HCT116 (cell line): ENCODE data around the gene OSTF1. TPM values are rescaled to one million over a fixed set of nuclear protein-coding genes. Genes with fewer than 3 reads are reported as not detected.

Experiments used
- ATAC-seq: fragments of 200-7000 bp; cut with Tn5 transposase; 2 replicates; pipeline ENCODE4 v1.9.1; 2020; ENCODE audit warnings: mild to moderate bottlenecking, moderate library complexity
- BruUV-seq: library from RNA; stranded (reverse); fragments of 400-500 nt; replicated peaks from 2 replicates; lab custom pipeline; 2021; lab: Mats Ljungman, UMichigan
- CTCF ChIA-PET: fragments of 300-600 bp; sonication (Branson Sonifier 250); formaldehyde crosslinking; loops from one replicate; lab custom pipeline; 2021; ENCODE audit warnings: antibody characterized with exemption; lab: Charles Lee
- POLR2A ChIA-PET: fragments of 300-600, 350-600 bp; sonication (Branson Sonifier 250); formaldehyde crosslinking; loops from one replicate; lab custom pipeline; 2021; ENCODE audit warnings: antibody characterized with exemption; lab: Charles Lee
- RAD21 ChIA-PET, 2 experiments: fragments of 300-600 bp; sonication (Branson Sonifier 250); formaldehyde crosslinking; loops; one replicate each; lab custom pipeline; 2023; ENCODE audit warnings: low total read pairs in 2 of 2; ENCODE audit not compliant: uncharacterized antibody in 2 of 2, unreplicated experiment in 2 of 2, low non-redundant PET in 1 of 2; lab: Charles Lee
- DNase-seq: peaks from one replicate; pipeline ENCODE4 v3.0.0-alpha.2; 2010; ENCODE audit warnings: low read depth, low spot score
- H2AFZ ChIP-seq: fragments of 200-600 bp; shearing (Covaris generic), sonication (generic); 2 replicates; pipeline ENCODE4 v1.6.1; 2017; ENCODE audit warnings: low read depth, mixed run types, mixed read lengths, antibody characterized with exemption, low read length; ENCODE audit not compliant: poor library complexity, severe bottlenecking
- H3K27ac ChIP-seq: 2 replicates; pipeline ENCODE4 v1.5.1; 2012; ENCODE audit warnings: low read depth, low read length
- H3K27me3 ChIP-seq: fragments of 200-600 bp; sonication (generic); 2 replicates; pipeline ENCODE4 v1.6.1; 2016; ENCODE audit warnings: mixed run types, low read length, mixed read lengths; ENCODE audit not compliant: insufficient read depth
- H3K36me3 ChIP-seq, 2 experiments: fragments of 200-500 bp in 1 of 2; fragments of 200-600 bp in 1 of 2; sonication (Bioruptor generic) in 1 of 2; sonication (generic) in 1 of 2; 2 replicates each; pipeline versions ENCODE4 v1.5.1 to v1.6.1; 2014 to 2016; ENCODE audit warnings: low read length in 2 of 2, inconsistent platforms in 1 of 2, mixed read lengths in 1 of 2, mixed run types in 1 of 2; ENCODE audit not compliant: insufficient read depth in 2 of 2, control insufficient read depth in 1 of 2
- H3K4me1 ChIP-seq, 2 experiments: fragments of 200-600 bp in 1 of 2; sonication (generic) in 1 of 2; 2 replicates each; pipeline versions ENCODE4 v1.5.1 to v1.6.1; 2012 to 2017; ENCODE audit warnings: low read length in 2 of 2, inconsistent platforms in 1 of 2, mild to moderate bottlenecking in 1 of 2, mixed read lengths in 1 of 2, mixed run types in 1 of 2, moderate library complexity in 1 of 2; ENCODE audit not compliant: insufficient read depth in 2 of 2, control insufficient read depth in 1 of 2
- H3K4me2 ChIP-seq: fragments of 200-600 bp; sonication (generic); 2 replicates; pipeline ENCODE4 v1.6.1; 2017; ENCODE audit warnings: mixed run types, low read length, mixed read lengths
- H3K4me3 ChIP-seq, 2 experiments: fragments of 200-600 bp in 1 of 2; sonication (generic) in 1 of 2; replicated peaks in 1 of 2; 2 replicates each; pipeline ENCODE4 v1.5.1; 2011 to 2016; ENCODE audit warnings: low read length in 2 of 2, control low read depth in 1 of 2, low read depth in 1 of 2, mild to moderate bottlenecking in 1 of 2, mixed read lengths in 1 of 2, mixed run types in 1 of 2
- H3K79me2 ChIP-seq: fragments of 200-600 bp; sonication (generic); 2 replicates; pipeline ENCODE4 v1.6.1; 2017; ENCODE audit warnings: mild to moderate bottlenecking, mixed run types, low read length, moderate library complexity, mixed read lengths; ENCODE audit not compliant: insufficient read depth
- H3K9ac ChIP-seq: fragments of 200-600 bp; sonication (generic); 2 replicates; pipeline ENCODE4 v1.6.1; 2016; ENCODE audit warnings: low read length, mixed read lengths
- H3K9me2 ChIP-seq: fragments of 200-600 bp; sonication (generic), shearing (Covaris generic); 2 replicates; pipeline ENCODE4 v1.6.1; 2017; ENCODE audit warnings: mixed run types, mild to moderate bottlenecking, moderate library complexity; ENCODE audit not compliant: insufficient read depth
- H3K9me3 ChIP-seq, 2 experiments: fragments of 200-500 bp in 1 of 2; fragments of 200-600 bp in 1 of 2; sonication (Bioruptor generic) in 1 of 2; sonication (generic) in 1 of 2; 2 replicates each; pipeline ENCODE4 v1.6.1; 2014 to 2017; ENCODE audit warnings: low read length in 2 of 2, mixed read lengths in 2 of 2, inconsistent platforms in 1 of 2, low read depth in 1 of 2, mild to moderate bottlenecking in 1 of 2, mixed run types in 1 of 2, moderate library complexity in 1 of 2; ENCODE audit not compliant: control insufficient read depth in 1 of 2, insufficient read depth in 1 of 2
- H4K20me1 ChIP-seq: fragments of 200-600 bp; sonication (generic), shearing (Covaris generic); 2 replicates; pipeline ENCODE4 v1.6.1; 2017; ENCODE audit warnings: mixed run types, mild to moderate bottlenecking, moderate library complexity; ENCODE audit not compliant: insufficient read depth
- ATF3 ChIP-seq: IDR thresholded peaks from 2 replicates; pipeline ENCODE4 v1.6.1; 2012
- CBX3 ChIP-seq: IDR thresholded peaks from 2 replicates; pipeline ENCODE4 v1.6.1; 2012; ENCODE audit warnings: low read depth
- EGR1 ChIP-seq: IDR thresholded peaks from 2 replicates; pipeline ENCODE4 v1.6.1; 2012; ENCODE audit warnings: low read depth
- ELF1 ChIP-seq: IDR thresholded peaks from 2 replicates; pipeline ENCODE4 v1.6.1; 2012; ENCODE audit warnings: low read depth, borderline replicate concordance
- EZH2phosphoT487 ChIP-seq: fragments of 200-600 bp; IDR thresholded peaks from 2 replicates; pipeline ENCODE4 v1.6.1; 2018; ENCODE audit warnings: antibody characterized with exemption, borderline replicate concordance
- FOSL1 ChIP-seq: IDR thresholded peaks from 2 replicates; pipeline ENCODE4 v1.6.1; 2012; ENCODE audit warnings: low read depth
- MAX ChIP-seq: IDR thresholded peaks from 2 replicates; pipeline ENCODE4 v1.6.1; 2012
- POLR2A ChIP-seq: IDR thresholded peaks from 2 replicates; pipeline ENCODE4 v1.7.0; 2011; ENCODE audit warnings: borderline replicate concordance; ENCODE audit not compliant: insufficient read depth, insufficient read length; ENCODE audit errors: extremely low read depth
- POLR2AphosphoS5 ChIP-seq: IDR thresholded peaks from 2 replicates; pipeline ENCODE4 v1.6.1; 2011; ENCODE audit warnings: mild to moderate bottlenecking, low read depth, low read length, moderate library complexity
- RAD21 ChIP-seq: IDR thresholded peaks from 2 replicates; pipeline ENCODE4 v1.6.1; 2012; ENCODE audit warnings: low read depth, mild to moderate bottlenecking
- SP1 ChIP-seq: IDR thresholded peaks from 2 replicates; pipeline ENCODE4 v1.6.1; 2012; ENCODE audit warnings: low read depth
- SRF ChIP-seq: IDR thresholded peaks from 2 replicates; pipeline ENCODE4 v1.6.1; 2012; ENCODE audit warnings: low read depth
- TCF7L2 ChIP-seq: IDR thresholded peaks from 2 replicates; pipeline ENCODE4 v1.7.0; 2011; ENCODE audit warnings: borderline replicate concordance, inconsistent platforms; ENCODE audit not compliant: insufficient read depth, insufficient read length; ENCODE audit errors: extremely low read depth
- YY1 ChIP-seq: IDR thresholded peaks from 2 replicates; pipeline ENCODE4 v1.6.1; 2011; ENCODE audit warnings: low read length, low read depth, moderate library complexity, mild to moderate bottlenecking; ENCODE audit not compliant: insufficient replicate concordance; ENCODE audit errors: extremely low read depth
- ZBTB33 ChIP-seq: IDR thresholded peaks from 2 replicates; pipeline ENCODE4 v1.6.1; 2011; ENCODE audit warnings: mild to moderate bottlenecking, low read length, moderate library complexity; ENCODE audit not compliant: insufficient replicate concordance; ENCODE audit errors: extremely low read depth
- ZNF274 ChIP-seq: fragments of 200-500 bp; sonication (Bioruptor generic); IDR thresholded peaks from 2 replicates; pipeline ENCODE4 v1.6.1; 2014; ENCODE audit warnings: mild to moderate bottlenecking, low read depth, low read length, inconsistent platforms
- intact Hi-C: fragments of 100-400 bp; cut with micrococcal nuclease; formaldehyde crosslinking; loops from 2 replicates; pipeline ENCODE4 v1.10.0; 2022
- total RNA-seq: library from RNA; stranded (reverse); gene quantifications from one replicate; pipeline ENCODE4 v1.2.1, GENCODE V29; 2021; ENCODE audit not compliant: unreplicated experiment
- TF ChIP-seq, protein P1 (sequence below), 3 experiments: fragments of 200-600 bp in 1 of 3; sonication (generic) in 1 of 3; IDR thresholded peaks in 2 of 3; conservative IDR thresholded peaks in 1 of 3; 2 replicates each; pipeline ENCODE4 v1.5.1; 2012 to 2017; ENCODE audit warnings: low read depth in 2 of 3, low read length in 2 of 3, antibody characterized with exemption in 1 of 3, borderline replicate concordance in 1 of 3, control low read depth in 1 of 3, mild to moderate bottlenecking in 1 of 3, mixed read lengths in 1 of 3, mixed run types in 1 of 3, moderate library complexity in 1 of 3; ENCODE audit not compliant: insufficient read depth in 1 of 3

The OSTF1 gene
- total RNA-seq, 1 experiment from 2014 or later, result 20.7 TPM

- ChIA-PET CTCF (interaction anchor here (1.0 kb wide), 1 partner anchor 16 kb away, joined by 5 read pairs; no protein-coding TSS in a partner anchor), POLR2A (no interaction called here)
These were observed 81.3 kb downstream of the OSTF1 start for GRCh38 chr9:75169623-75170022.

DNA sequence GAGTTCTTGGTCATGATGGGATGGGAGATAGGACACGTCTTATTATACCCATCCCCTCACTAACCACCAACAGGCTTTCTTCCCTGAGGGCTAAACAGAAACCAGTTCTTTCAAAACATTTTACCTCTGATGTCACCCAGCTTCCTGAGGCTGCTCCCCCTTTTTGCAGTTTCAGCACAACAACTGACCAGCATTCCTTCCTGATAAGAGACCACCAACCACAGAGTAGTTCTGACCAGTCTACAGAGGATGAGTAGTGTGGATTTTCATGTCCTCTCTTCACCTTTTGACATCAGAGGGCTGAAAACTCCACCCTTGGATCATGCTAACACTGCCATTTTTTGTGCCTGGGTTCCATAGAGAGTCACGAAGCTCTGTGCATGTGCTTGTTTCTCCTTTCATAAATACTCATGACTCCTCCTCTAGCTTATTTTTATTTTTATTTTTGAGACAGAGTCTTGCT, 82.6 kb downstream of the OSTF1 start:
- H3K4me1 ChIP-seq, result no peaks in the 10 kb centered on the region
- H3K36me3 ChIP-seq, result no peaks in the 10 kb centered on the region
- no peak overlapping the region for H2AFZ ChIP-seq
- BruUV-seq, result no TSS peak
- intact Hi-C loops, result no loop called here
- CTCF ChIA-PET, result no interaction called here
- H3K9ac ChIP-seq, result no peak overlapping the region
- no peak for ATAC-seq
- no peak for TF ChIP-seq ZBTB33
- TF ChIP-seq POLR2A, result no peak
- no peak for TF ChIP-seq SP1
- no peak for TF ChIP-seq YY1
- no peak for TF ChIP-seq EGR1
- no peak for TF ChIP-seq ZNF274
- no peak for TF ChIP-seq POLR2AphosphoS5
- TF ChIP-seq SRF, result no peak
- TF ChIP-seq ATF3, result no peak
- TF ChIP-seq FOSL1, result no peak
- TF ChIP-seq MAX, result no peak
- TF ChIP-seq EZH2phosphoT487, result no peak
- no peak for TF ChIP-seq TCF7L2
- no peak for TF ChIP-seq CBX3
- no peak for TF ChIP-seq RAD21
- TF ChIP-seq ELF1, result no peak
- TF ChIP-seq, protein P1, sequence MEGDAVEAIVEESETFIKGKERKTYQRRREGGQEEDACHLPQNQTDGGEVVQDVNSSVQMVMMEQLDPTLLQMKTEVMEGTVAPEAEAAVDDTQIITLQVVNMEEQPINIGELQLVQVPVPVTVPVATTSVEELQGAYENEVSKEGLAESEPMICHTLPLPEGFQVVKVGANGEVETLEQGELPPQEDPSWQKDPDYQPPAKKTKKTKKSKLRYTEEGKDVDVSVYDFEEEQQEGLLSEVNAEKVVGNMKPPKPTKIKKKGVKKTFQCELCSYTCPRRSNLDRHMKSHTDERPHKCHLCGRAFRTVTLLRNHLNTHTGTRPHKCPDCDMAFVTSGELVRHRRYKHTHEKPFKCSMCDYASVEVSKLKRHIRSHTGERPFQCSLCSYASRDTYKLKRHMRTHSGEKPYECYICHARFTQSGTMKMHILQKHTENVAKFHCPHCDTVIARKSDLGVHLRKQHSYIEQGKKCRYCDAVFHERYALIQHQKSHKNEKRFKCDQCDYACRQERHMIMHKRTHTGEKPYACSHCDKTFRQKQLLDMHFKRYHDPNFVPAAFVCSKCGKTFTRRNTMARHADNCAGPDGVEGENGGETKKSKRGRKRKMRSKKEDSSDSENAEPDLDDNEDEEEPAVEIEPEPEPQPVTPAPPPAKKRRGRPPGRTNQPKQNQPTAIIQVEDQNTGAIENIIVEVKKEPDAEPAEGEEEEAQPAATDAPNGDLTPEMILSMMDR (IDR thresholded peaks at IDR 0.05 in 2 of 3, conservative IDR thresholded peaks at IDR 0.05 in 1 of 3; ENCODE audit: borderline replicate concordance in 1 of 3, insufficient read depth in 1 of 3, low read depth in 2 of 3, low read length in 2 of 3), result no peak
- H3K9me3 ChIP-seq, result no peaks in the 10 kb centered on the region
- no peak overlapping the region for H3K4me2 ChIP-seq
- POLR2A ChIA-PET, result no interaction called here
- no peak overlapping the region for H3K27ac ChIP-seq
- H4K20me1 ChIP-seq, result no peaks in the 10 kb centered on the region
- no peak for DNase-seq
- no peaks in the 10 kb centered on the region for H3K79me2 ChIP-seq
- H3K27me3 ChIP-seq, result no peaks in the 10 kb centered on the region
- H3K4me3 ChIP-seq, result no peak overlapping the region
- H3K9me2 ChIP-seq, result no peaks in the 10 kb centered on the region
- RAD21 ChIA-PET, result no interaction called here

More at GRCh38 chr9:75169623-75170022, 81.3 kb downstream of the OSTF1 start:
- Histone ChIP-seq H3K9ac (no peak overlapping the region), H3K9me2 (no peaks in the 10 kb centered on the region), H3K27me3 (no peaks in the 10 kb centered on the region), H3K79me2 (no peaks in the 10 kb centered on the region), H2AFZ (no peak overlapping the region), H3K36me3 (no peaks in the 10 kb centered on the region), H3K4me2 (no peak overlapping the region), H3K9me3 (no peaks in the 10 kb centered on the region), H3K4me3 (no peak overlapping the region), H3K4me1 (no peaks in the 10 kb centered on the region), H4K20me1 (no peaks in the 10 kb centered on the region), H3K27ac (no peak overlapping the region)
- no peak for TF ChIP-seq TCF7L2
- no peak for TF ChIP-seq CBX3
- RAD21 ChIA-PET, result no interaction called here
- ATAC-seq, result no peak
- intact Hi-C loops, result no loop called here
- BruUV-seq, result no TSS peak
- no peak for DNase-seq
